H1 (cell line): Measurements from ENCODE around the gene RIT2. TPM values are rescaled to one million over a fixed set of nuclear protein-coding genes. Genes with fewer than 3 reads are reported as not detected.

Experiments
- CTCF ChIA-PET: fragments of 300-600 bp; sonication (Branson Sonifier 250); formaldehyde crosslinking; loops from one replicate; lab custom pipeline; 2021; ENCODE audit not compliant: partially characterized antibody; lab: Charles Lee
- POLR2A ChIA-PET: fragments of 300-600 bp; sonication (Branson Sonifier 250); formaldehyde crosslinking; loops from one replicate; lab custom pipeline; 2021; ENCODE audit warnings: inconsistent platforms; ENCODE audit not compliant: partially characterized antibody; lab: Charles Lee
- DNase-seq, 2 experiments: peaks; one replicate each; pipeline versions ENCODE4 v3.0.0 to v3.0.0-alpha.2; 2010 to 2022; ENCODE audit warnings: low spot score in 2 of 2, low read depth in 1 of 2, mixed read lengths in 1 of 2
- FAIRE-seq: peaks from 2 replicates; lab custom pipeline; 2011; peaks lifted over from hg19 to GRCh38; lab: Jason Lieb, UNC
- H2AFZ ChIP-seq: 2 replicates; pipeline ENCODE4 v1.8.1; 2012; ENCODE audit warnings: low read length, inconsistent platforms
- H2AK5ac ChIP-seq: 2 replicates; pipeline ENCODE4 v1.6.1; 2013; ENCODE audit warnings: low read depth, low read length
- H2BK120ac ChIP-seq: replicated peaks from 2 replicates; pipeline ENCODE3; 2013; ENCODE audit warnings: low read depth, low read length, inconsistent platforms
- H2BK12ac ChIP-seq: 2 replicates; pipeline ENCODE4 v1.6.1; 2013; ENCODE audit warnings: low read depth, low read length
- H2BK15ac ChIP-seq: 2 replicates; pipeline ENCODE4 v1.6.1; 2013; ENCODE audit warnings: low read length
- H2BK20ac ChIP-seq: 2 replicates; pipeline ENCODE4 v1.6.1; 2013; ENCODE audit warnings: low read length
- H2BK5ac ChIP-seq: 2 replicates; pipeline ENCODE4 v1.6.1; 2013; ENCODE audit warnings: low read depth, low read length
- H3K14ac ChIP-seq: 2 replicates; pipeline ENCODE4 v1.6.1; 2013; ENCODE audit warnings: inconsistent platforms; ENCODE audit not compliant: insufficient read length
- H3K18ac ChIP-seq: 2 replicates; pipeline ENCODE4 v1.6.1; 2013; ENCODE audit warnings: low read length; ENCODE audit errors: extremely low read depth
- H3K23ac ChIP-seq: 2 replicates; pipeline ENCODE4 v1.6.1; 2013; ENCODE audit warnings: inconsistent platforms; ENCODE audit not compliant: insufficient read length
- H3K23me2 ChIP-seq: 2 replicates; pipeline ENCODE4 v1.6.1; 2013; ENCODE audit warnings: low read depth, low read length
- H3K27ac ChIP-seq: 2 replicates; pipeline ENCODE4 v1.6.1; 2011; ENCODE audit warnings: low read depth, low read length, inconsistent platforms
- H3K27me3 ChIP-seq, 4 experiments: replicated peaks in 1 of 4; 1 replicate in 1 of 4; 2 replicates in 3 of 4; pipeline versions ENCODE4 v1.6.1 to v1.8.1; 2011 to 2013; ENCODE audit warnings: low read length in 3 of 4, mild to moderate bottlenecking in 3 of 4, inconsistent platforms in 2 of 4, mixed read lengths in 2 of 4, moderate library complexity in 1 of 4; ENCODE audit not compliant: control insufficient read depth in 3 of 4, insufficient read depth in 3 of 4; ENCODE audit errors: extremely low read depth in 1 of 4
- H3K36me3 ChIP-seq, 4 experiments: 2 replicates each; pipeline versions ENCODE4 v1.6.1 to v1.8.1; 2011 to 2013; ENCODE audit warnings: mild to moderate bottlenecking in 4 of 4, low read length in 3 of 4, moderate library complexity in 2 of 4, control low read depth in 1 of 4, inconsistent platforms in 1 of 4; ENCODE audit not compliant: insufficient read depth in 4 of 4, control insufficient read depth in 2 of 4
- H3K4ac ChIP-seq: replicated peaks from 2 replicates; pipeline ENCODE3; 2013; ENCODE audit warnings: low read length, low read depth, mixed read lengths, inconsistent platforms; ENCODE audit not compliant: insufficient read length
- H3K4me1 ChIP-seq, 4 experiments: replicated peaks in 1 of 4; 1 replicate in 1 of 4; 2 replicates in 3 of 4; pipeline versions ENCODE4 v1.6.1 to v1.8.1; 2011 to 2013; ENCODE audit warnings: low read length in 3 of 4, inconsistent platforms in 2 of 4, mixed read lengths in 1 of 4; ENCODE audit not compliant: insufficient read depth in 4 of 4, control insufficient read depth in 3 of 4
- H3K4me2 ChIP-seq, 2 experiments: 2 replicates each; pipeline versions ENCODE4 v1.6.1 to v1.8.1; 2011 to 2013; ENCODE audit warnings: low read depth in 2 of 2, low read length in 2 of 2, control low read depth in 1 of 2, inconsistent platforms in 1 of 2, mild to moderate bottlenecking in 1 of 2; ENCODE audit not compliant: insufficient read depth in 1 of 2
- H3K4me3 ChIP-seq, 4 experiments: fragments of 200-600, 300-600 bp in 1 of 4; sonication (generic), shearing (Covaris generic), sonication (Bioruptor Twin) in 1 of 4; 2 replicates each; pipeline versions ENCODE4 v1.5.1 to v1.8.1; 2011 to 2016; ENCODE audit warnings: low read length in 4 of 4, low read depth in 3 of 4, control low read depth in 2 of 4, inconsistent platforms in 2 of 4, mild to moderate bottlenecking in 2 of 4, mixed read lengths in 1 of 4, moderate library complexity in 1 of 4; ENCODE audit not compliant: insufficient read depth in 2 of 4; ENCODE audit errors: extremely low read depth in 1 of 4
- H3K56ac ChIP-seq: replicated peaks from 2 replicates; pipeline ENCODE3; 2013; ENCODE audit warnings: low read depth, mild to moderate bottlenecking, mixed read lengths, low read length, inconsistent platforms; ENCODE audit not compliant: insufficient read length
- H3K79me1 ChIP-seq: 2 replicates; pipeline ENCODE4 v1.6.1; 2013; ENCODE audit warnings: low read depth, low read length, control low read depth
- H3K79me2 ChIP-seq, 2 experiments: 2 replicates each; pipeline versions ENCODE4 v1.6.1 to v1.8.1; 2012 to 2013; ENCODE audit warnings: low read length in 2 of 2, mild to moderate bottlenecking in 2 of 2, inconsistent platforms in 1 of 2; ENCODE audit not compliant: insufficient read depth in 2 of 2, control insufficient read depth in 1 of 2
- H3K9ac ChIP-seq, 4 experiments: replicated peaks in 1 of 4; 1 replicate in 1 of 4; 2 replicates in 3 of 4; pipeline versions ENCODE4 v1.6.1 to v1.8.1; 2011 to 2013; ENCODE audit warnings: low read depth in 3 of 4, low read length in 3 of 4, control low read depth in 2 of 4, mild to moderate bottlenecking in 2 of 4, moderate library complexity in 2 of 4, inconsistent platforms in 1 of 4; ENCODE audit errors: extremely low read depth in 1 of 4
- H3K9me3 ChIP-seq, 2 experiments: 2 replicates each; pipeline versions ENCODE4 v1.6.1 to v1.8.1; 2012 to 2013; ENCODE audit warnings: mild to moderate bottlenecking in 2 of 2, moderate library complexity in 2 of 2, control low read depth in 1 of 2, inconsistent platforms in 1 of 2, low read depth in 1 of 2, low read length in 1 of 2, mixed read lengths in 1 of 2; ENCODE audit not compliant: insufficient read depth in 2 of 2
- H4K20me1 ChIP-seq, 2 experiments: replicated peaks in 1 of 2; 2 replicates each; pipeline versions ENCODE3 to v1.8.1; 2011 to 2013; ENCODE audit warnings: inconsistent platforms in 2 of 2, low read length in 2 of 2, mild to moderate bottlenecking in 1 of 2; ENCODE audit not compliant: insufficient read depth in 2 of 2, control insufficient read depth in 1 of 2
- H4K5ac ChIP-seq: 2 replicates; pipeline ENCODE4 v1.6.1; 2013; ENCODE audit warnings: low read length, low read depth, mixed read lengths, inconsistent platforms; ENCODE audit not compliant: insufficient read length
- H4K8ac ChIP-seq: 2 replicates; pipeline ENCODE4 v1.8.0; 2013; ENCODE audit warnings: mild to moderate bottlenecking, moderate library complexity, low read length, inconsistent platforms; ENCODE audit not compliant: insufficient read depth; ENCODE audit errors: extremely low read depth
- H4K91ac ChIP-seq: replicated peaks from 2 replicates; pipeline ENCODE3; 2013; ENCODE audit warnings: low read length, mixed read lengths, inconsistent platforms; ENCODE audit not compliant: insufficient read length
- ASH2L ChIP-seq: fragments of 200-600, 300-600 bp; sonication (generic); IDR thresholded peaks from one replicate; pipeline ENCODE4 v1.7.1; 2017; ENCODE audit warnings: low read length
- BACH1 ChIP-seq: IDR thresholded peaks from 2 replicates; pipeline ENCODE4 v1.6.1; 2012; ENCODE audit warnings: low read length, improper control_type of control experiment
- CBX5 ChIP-seq: fragments of 300-800, 300-1000 bp; sonication (generic); IDR thresholded peaks from 2 replicates; pipeline ENCODE4 v1.7.1; 2016; ENCODE audit warnings: antibody characterized with exemption, low read length, low read depth
- KDM5A ChIP-seq: fragments of 200-600 bp; IDR thresholded peaks from 2 replicates; pipeline ENCODE4 v1.7.1; 2012; ENCODE audit warnings: mild to moderate bottlenecking, low read length, inconsistent platforms, mixed read lengths
- MAFK ChIP-seq: IDR thresholded peaks from 2 replicates; pipeline ENCODE4 v1.6.1; 2012; ENCODE audit warnings: low read depth, mild to moderate bottlenecking, improper control_type of control experiment, low read length
- RFX5 ChIP-seq: IDR thresholded peaks from 2 replicates; pipeline ENCODE4 v1.6.1; 2011; ENCODE audit warnings: low read depth, low read length, improper control_type of control experiment, borderline replicate concordance
- polyA plus RNA-seq, 7 experiments: library from polyadenylated mRNA; depleted of rRNA in 3 of 7; stranded (reverse) in 5 of 7; unstranded in 2 of 7; fragments of >200 nt in 5 of 7; fragments of 200-250 nt in 2 of 7; gene quantifications; 1 replicate in 5 of 7; 2 replicates in 1 of 7; 4 replicates in 1 of 7; pipeline versions ENCODE4 v1.2.1 to v1.2.3, GENCODE V29; 2011 to 2013; ENCODE audit warnings: missing spikeins in 2 of 7, mixed read lengths in 2 of 7
- total RNA-seq: library from RNA; stranded (reverse); fragmentation: NEBNext Ultra II Directional; extraction: Animal tissue kit (Norgen Biotek cat#: 25700); gene quantifications from 2 replicates; pipeline ENCODE4 v1.2.1, GENCODE V29; 2021
- TF ChIP-seq, protein P1 (sequence below), 3 experiments: IDR thresholded peaks; 1 replicate in 2 of 3; 2 replicates in 1 of 3; pipeline versions ENCODE4 v1.5.1 to v1.6.1; 2011; ENCODE audit warnings: low read length in 3 of 3, mild to moderate bottlenecking in 3 of 3, inconsistent platforms in 2 of 3, low read depth in 1 of 3, moderate library complexity in 1 of 3; ENCODE audit not compliant: insufficient read depth in 1 of 3; ENCODE audit errors: control extremely low read depth in 1 of 3

The RIT2 gene
- total and polyA plus RNA-seq, 2 of the 8 experiments (the other 6 are each of a cell fraction or from before 2014, with no cell fraction given), result 0.67 to 3.2 TPM

DNA sequence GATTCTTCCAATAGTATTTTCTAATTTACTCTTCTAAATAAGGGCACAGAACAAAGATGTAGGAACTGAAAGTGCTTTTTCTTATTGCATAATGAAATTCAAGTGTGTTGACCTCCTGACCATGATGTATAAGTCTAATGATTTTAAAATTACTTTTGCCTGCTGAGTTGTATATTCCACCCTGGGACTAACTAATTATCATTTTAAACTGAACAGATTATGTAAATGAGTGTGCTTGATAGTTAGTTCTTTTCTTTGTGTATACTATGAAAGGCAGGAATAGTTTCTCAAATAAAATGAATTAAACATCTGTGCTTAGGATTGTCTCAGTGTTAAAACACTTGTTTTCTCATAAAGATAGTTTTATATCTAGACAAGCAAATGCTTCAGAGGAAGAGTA, 284.5 kb downstream of the RIT2 start:
- Histone ChIP-seq H3K18ac (no peak overlapping the region), H4K5ac (no peak overlapping the region), H2BK12ac (no peak overlapping the region), H3K27me3 (no peaks in the 10 kb centered on the region), H3K14ac (no peak overlapping the region), H3K56ac (no peak overlapping the region), H4K8ac (no peak overlapping the region), H2BK20ac (no peak overlapping the region), H3K79me2 (no peaks in the 10 kb centered on the region), H4K20me1 (no peaks in the 10 kb centered on the region), H3K9me3 (no peaks in the 10 kb centered on the region), H2BK120ac (no peak overlapping the region), H2AFZ (no peak overlapping the region), H2BK5ac (no peak overlapping the region), H3K4me2 (no peak overlapping the region), H3K27ac (no peak overlapping the region), H2AK5ac (no peak overlapping the region), H3K4ac (no peak overlapping the region), H2BK15ac (no peak overlapping the region), H3K23me2 (no peaks in the 10 kb centered on the region), H3K9ac (no peak overlapping the region), H4K91ac (no peak overlapping the region), H3K36me3 (no peaks in the 10 kb centered on the region), H3K79me1 (no peaks in the 10 kb centered on the region), H3K4me3 (no peak overlapping the region), H3K4me1 (no peaks in the 10 kb centered on the region; a peak in 1 of 7 replicates), H3K23ac (no peak overlapping the region)
- TF ChIP-seq, protein P1, sequence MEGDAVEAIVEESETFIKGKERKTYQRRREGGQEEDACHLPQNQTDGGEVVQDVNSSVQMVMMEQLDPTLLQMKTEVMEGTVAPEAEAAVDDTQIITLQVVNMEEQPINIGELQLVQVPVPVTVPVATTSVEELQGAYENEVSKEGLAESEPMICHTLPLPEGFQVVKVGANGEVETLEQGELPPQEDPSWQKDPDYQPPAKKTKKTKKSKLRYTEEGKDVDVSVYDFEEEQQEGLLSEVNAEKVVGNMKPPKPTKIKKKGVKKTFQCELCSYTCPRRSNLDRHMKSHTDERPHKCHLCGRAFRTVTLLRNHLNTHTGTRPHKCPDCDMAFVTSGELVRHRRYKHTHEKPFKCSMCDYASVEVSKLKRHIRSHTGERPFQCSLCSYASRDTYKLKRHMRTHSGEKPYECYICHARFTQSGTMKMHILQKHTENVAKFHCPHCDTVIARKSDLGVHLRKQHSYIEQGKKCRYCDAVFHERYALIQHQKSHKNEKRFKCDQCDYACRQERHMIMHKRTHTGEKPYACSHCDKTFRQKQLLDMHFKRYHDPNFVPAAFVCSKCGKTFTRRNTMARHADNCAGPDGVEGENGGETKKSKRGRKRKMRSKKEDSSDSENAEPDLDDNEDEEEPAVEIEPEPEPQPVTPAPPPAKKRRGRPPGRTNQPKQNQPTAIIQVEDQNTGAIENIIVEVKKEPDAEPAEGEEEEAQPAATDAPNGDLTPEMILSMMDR (IDR thresholded peaks at IDR 0.05; ENCODE audit: control extremely low read depth in 1 of 3, insufficient read depth in 1 of 3, low read depth in 1 of 3, low read length in 3 of 3), result no peak
- no peak for TF ChIP-seq MAFK
- no peak for TF ChIP-seq KDM5A
- TF ChIP-seq CBX5, result no peak
- TF ChIP-seq ASH2L, result no peak
- TF ChIP-seq BACH1, result no peak
- no peak for TF ChIP-seq RFX5
- ChIA-PET CTCF (no interaction called here), POLR2A (no interaction called here)
- DNase-seq, result no peak
- FAIRE-seq, result no peak
